HepG2 (cell line): ENCODE results near the gene MALRD1.

Experiments
- GABPA ChIP-seq, 2 experiments: IDR thresholded peaks; 2 replicates each; pipeline ENCODE4 v1.6.1; 2011 to 2016; ENCODE audit warnings: low read depth in 2 of 2, low read length in 1 of 2, missing biosample characterization in 1 of 2, missing genetic modification characterization in 1 of 2
- HIVEP1 ChIP-seq: sonication (generic); formaldehyde crosslinking; IDR thresholded peaks from 2 replicates; pipeline ENCODE4 v1.4.0; 2020; ENCODE audit warnings: mild to moderate bottlenecking, missing genetic modification reagents
- MED1 ChIP-seq: sonication (generic); formaldehyde crosslinking; IDR thresholded peaks from 2 replicates; pipeline ENCODE4 v1.4.0; 2020; ENCODE audit warnings: missing genetic modification reagents
- MZF1 ChIP-seq: sonication (generic); formaldehyde crosslinking; IDR thresholded peaks from 2 replicates; pipeline ENCODE4 v1.8.1; 2023; ENCODE audit warnings: mild to moderate bottlenecking, missing genetic modification reagents, borderline replicate concordance
- POLR2A ChIP-seq, 2 experiments: IDR thresholded peaks; 2 replicates each; pipeline ENCODE4 v1.6.1; 2011; ENCODE audit warnings: low read depth in 2 of 2, low read length in 2 of 2, mild to moderate bottlenecking in 1 of 2, moderate library complexity in 1 of 2; ENCODE audit not compliant: insufficient read depth in 1 of 2
- RFXANK ChIP-seq: IDR thresholded peaks from 2 replicates; pipeline ENCODE4 v1.6.1; 2016
- SIX4 ChIP-seq: sonication (generic); formaldehyde crosslinking; IDR thresholded peaks from 2 replicates; pipeline ENCODE4 v1.4.0; 2020; ENCODE audit warnings: missing genetic modification reagents
- TCF7L2 ChIP-seq: IDR thresholded peaks from 2 replicates; pipeline ENCODE4 v1.6.1; 2011; ENCODE audit warnings: mild to moderate bottlenecking, low read depth, low read length, moderate library complexity
- ZNF292 ChIP-seq: sonication (generic); formaldehyde crosslinking; IDR thresholded peaks from 2 replicates; pipeline ENCODE4 v1.8.1; 2022; ENCODE audit warnings: mild to moderate bottlenecking, low read depth, missing genetic modification reagents, borderline replicate concordance
- ZNF296 ChIP-seq: sonication (generic); formaldehyde crosslinking; conservative IDR thresholded peaks from 2 replicates; pipeline ENCODE4 v1.5.0; 2020; ENCODE audit warnings: mild to moderate bottlenecking, missing genetic modification reagents
- TF ChIP-seq, protein P1 (sequence below): IDR thresholded peaks from 2 replicates; pipeline ENCODE4 v1.6.1; 2012; ENCODE audit warnings: low read length, improper control_type of control experiment
- TF ChIP-seq, protein P2 (sequence below): sonication (generic); formaldehyde crosslinking; IDR thresholded peaks from 2 replicates; pipeline ENCODE4 v1.5.0; 2020; ENCODE audit warnings: mild to moderate bottlenecking, missing genetic modification reagents, moderate library complexity
- TF ChIP-seq, protein P3 (sequence below): sonication (generic); formaldehyde crosslinking; IDR thresholded peaks from 2 replicates; pipeline ENCODE4 v1.4.0; 2020; ENCODE audit warnings: missing genetic modification reagents
- TF ChIP-seq, protein P4 (sequence below): IDR thresholded peaks from 2 replicates; pipeline ENCODE4 v1.6.1; 2016; ENCODE audit warnings: mild to moderate bottlenecking, missing biosample characterization, missing genetic modification reagents

DNA sequence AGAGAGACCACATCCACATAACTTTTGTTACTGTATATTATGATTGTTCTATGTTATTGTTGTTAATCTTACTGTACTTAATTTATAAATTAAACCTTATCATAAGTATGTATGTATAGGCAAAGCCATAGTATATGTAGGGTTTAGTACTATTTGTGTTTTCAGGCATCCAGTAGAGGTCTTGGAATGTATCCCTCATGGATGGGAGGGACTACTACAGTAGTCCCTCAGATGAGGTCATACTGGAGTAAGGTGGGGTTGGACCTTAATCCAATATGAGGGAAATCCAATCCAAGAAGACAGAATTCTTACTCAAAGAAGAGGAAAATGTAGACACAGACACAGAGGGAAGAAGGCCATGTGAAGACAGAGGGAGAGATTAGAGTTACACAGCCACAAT lies 34.1 kb upstream of the MALRD1 start:
- no peak for TF ChIP-seq SIX4 (CRISPR knock-in tag)
- TF ChIP-seq, protein P1, sequence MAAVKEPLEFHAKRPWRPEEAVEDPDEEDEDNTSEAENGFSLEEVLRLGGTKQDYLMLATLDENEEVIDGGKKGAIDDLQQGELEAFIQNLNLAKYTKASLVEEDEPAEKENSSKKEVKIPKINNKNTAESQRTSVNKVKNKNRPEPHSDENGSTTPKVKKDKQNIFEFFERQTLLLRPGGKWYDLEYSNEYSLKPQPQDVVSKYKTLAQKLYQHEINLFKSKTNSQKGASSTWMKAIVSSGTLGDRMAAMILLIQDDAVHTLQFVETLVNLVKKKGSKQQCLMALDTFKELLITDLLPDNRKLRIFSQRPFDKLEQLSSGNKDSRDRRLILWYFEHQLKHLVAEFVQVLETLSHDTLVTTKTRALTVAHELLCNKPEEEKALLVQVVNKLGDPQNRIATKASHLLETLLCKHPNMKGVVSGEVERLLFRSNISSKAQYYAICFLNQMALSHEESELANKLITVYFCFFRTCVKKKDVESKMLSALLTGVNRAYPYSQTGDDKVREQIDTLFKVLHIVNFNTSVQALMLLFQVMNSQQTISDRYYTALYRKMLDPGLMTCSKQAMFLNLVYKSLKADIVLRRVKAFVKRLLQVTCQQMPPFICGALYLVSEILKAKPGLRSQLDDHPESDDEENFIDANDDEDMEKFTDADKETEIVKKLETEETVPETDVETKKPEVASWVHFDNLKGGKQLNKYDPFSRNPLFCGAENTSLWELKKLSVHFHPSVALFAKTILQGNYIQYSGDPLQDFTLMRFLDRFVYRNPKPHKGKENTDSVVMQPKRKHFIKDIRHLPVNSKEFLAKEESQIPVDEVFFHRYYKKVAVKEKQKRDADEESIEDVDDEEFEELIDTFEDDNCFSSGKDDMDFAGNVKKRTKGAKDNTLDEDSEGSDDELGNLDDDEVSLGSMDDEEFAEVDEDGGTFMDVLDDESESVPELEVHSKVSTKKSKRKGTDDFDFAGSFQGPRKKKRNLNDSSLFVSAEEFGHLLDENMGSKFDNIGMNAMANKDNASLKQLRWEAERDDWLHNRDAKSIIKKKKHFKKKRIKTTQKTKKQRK, result no peak
- TF ChIP-seq, protein P2, sequence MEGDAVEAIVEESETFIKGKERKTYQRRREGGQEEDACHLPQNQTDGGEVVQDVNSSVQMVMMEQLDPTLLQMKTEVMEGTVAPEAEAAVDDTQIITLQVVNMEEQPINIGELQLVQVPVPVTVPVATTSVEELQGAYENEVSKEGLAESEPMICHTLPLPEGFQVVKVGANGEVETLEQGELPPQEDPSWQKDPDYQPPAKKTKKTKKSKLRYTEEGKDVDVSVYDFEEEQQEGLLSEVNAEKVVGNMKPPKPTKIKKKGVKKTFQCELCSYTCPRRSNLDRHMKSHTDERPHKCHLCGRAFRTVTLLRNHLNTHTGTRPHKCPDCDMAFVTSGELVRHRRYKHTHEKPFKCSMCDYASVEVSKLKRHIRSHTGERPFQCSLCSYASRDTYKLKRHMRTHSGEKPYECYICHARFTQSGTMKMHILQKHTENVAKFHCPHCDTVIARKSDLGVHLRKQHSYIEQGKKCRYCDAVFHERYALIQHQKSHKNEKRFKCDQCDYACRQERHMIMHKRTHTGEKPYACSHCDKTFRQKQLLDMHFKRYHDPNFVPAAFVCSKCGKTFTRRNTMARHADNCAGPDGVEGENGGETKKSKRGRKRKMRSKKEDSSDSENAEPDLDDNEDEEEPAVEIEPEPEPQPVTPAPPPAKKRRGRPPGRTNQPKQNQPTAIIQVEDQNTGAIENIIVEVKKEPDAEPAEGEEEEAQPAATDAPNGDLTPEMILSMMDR (CRISPR knock-in tag), result no peak
- TF ChIP-seq MED1 (CRISPR knock-in tag), result no peak
- TF ChIP-seq, protein P3, sequence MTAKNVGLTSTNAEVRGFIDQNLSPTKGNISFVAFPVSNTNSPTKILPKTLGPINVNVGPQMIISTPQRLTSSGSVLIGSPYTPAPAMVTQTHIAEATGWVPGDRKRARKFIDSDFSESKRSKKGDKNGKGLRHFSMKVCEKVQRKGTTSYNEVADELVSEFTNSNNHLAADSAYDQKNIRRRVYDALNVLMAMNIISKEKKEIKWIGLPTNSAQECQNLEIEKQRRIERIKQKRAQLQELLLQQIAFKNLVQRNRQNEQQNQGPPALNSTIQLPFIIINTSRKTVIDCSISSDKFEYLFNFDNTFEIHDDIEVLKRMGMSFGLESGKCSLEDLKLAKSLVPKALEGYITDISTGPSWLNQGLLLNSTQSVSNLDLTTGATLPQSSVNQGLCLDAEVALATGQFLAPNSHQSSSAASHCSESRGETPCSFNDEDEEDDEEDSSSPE (CRISPR knock-in tag), result no peak
- TF ChIP-seq TCF7L2, result no peak
- no peak for TF ChIP-seq HIVEP1
- TF ChIP-seq RFXANK (CRISPR knock-in tag), result no peak
- no peak for TF ChIP-seq GABPA (IDR thresholded peaks at IDR 0.05; ENCODE audit: low read depth, low read length)
- no peak for TF ChIP-seq GABPA (CRISPR knock-in tag; IDR thresholded peaks at IDR 0.05; ENCODE audit: low read depth)
- TF ChIP-seq ZNF296 (CRISPR knock-in tag), result no peak
- TF ChIP-seq ZNF292, result no peak
- TF ChIP-seq, protein P4, sequence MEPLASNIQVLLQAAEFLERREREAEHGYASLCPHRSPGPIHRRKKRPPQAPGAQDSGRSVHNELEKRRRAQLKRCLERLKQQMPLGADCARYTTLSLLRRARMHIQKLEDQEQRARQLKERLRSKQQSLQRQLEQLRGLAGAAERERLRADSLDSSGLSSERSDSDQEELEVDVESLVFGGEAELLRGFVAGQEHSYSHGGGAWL (CRISPR knock-in tag), result no peak
- TF ChIP-seq MZF1 (CRISPR knock-in tag), result no peak
- no peak for TF ChIP-seq POLR2A (IDR thresholded peaks at IDR 0.05; ENCODE audit: insufficient read depth in 1 of 2, low read depth in 2 of 2, low read length in 2 of 2)
